GM18873 (cell line): ENCODE results near the gene SCNN1G.
"Not testable (repeated sequence)": the region's sequence is repeated elsewhere in the genome, so short reads cannot be mapped to it uniquely, and the experiment has no call there.

Source experiments
- ATAC-seq: cut with Tn5 transposase; IDR thresholded peaks from one replicate; pipeline ENCODE4 v1.9.1; 2021; ENCODE audit warnings: mild to moderate bottlenecking, moderate library complexity, moderate number of reproducible peaks; ENCODE audit not compliant: unreplicated experiment, low FRiP score

SCNN1G gene

GRCh38 chr16:23182679-23183542 lies at the start of gene SCNN1G:
SCNN1G (plus strand) TSS chr16:23182745; CDS start chr16:23186272, 3,527 bp downstream.
- ATAC-seq = no peak

- ATAC-seq = no peak
Observed at GRCh38 chr16:23132775-23133463, 49.6 kb upstream of the SCNN1G start.

- no peak for ATAC-seq
Observed at GRCh38 chr16:23134274-23134673, 48.3 kb upstream of the SCNN1G start.

- ATAC-seq = no peak
Observed at GRCh38 chr16:23137256-23137655, 45.3 kb upstream of the SCNN1G start.

- ATAC-seq = no peak
Observed at GRCh38 chr16:23137818-23138217, 44.7 kb upstream of the SCNN1G start.

GRCh38 chr16:23140107-23140506 lies 42.4 kb upstream of the SCNN1G start:
- no peak for ATAC-seq

- ATAC-seq = no peak
Observed at GRCh38 chr16:23141033-23141432, 41.5 kb upstream of the SCNN1G start.

GRCh38 chr16:23141500-23141899 lies 41.0 kb upstream of the SCNN1G start:
- no peak for ATAC-seq

GRCh38 chr16:23141959-23142740 lies 40.4 kb upstream of the SCNN1G start:
- no peak for ATAC-seq

- ATAC-seq = no peak
Observed at GRCh38 chr16:23143391-23143790, 39.2 kb upstream of the SCNN1G start.

GRCh38 chr16:23144393-23144792 lies 38.2 kb upstream of the SCNN1G start:
- not testable (repeated sequence) for ATAC-seq

- no peak for ATAC-seq
Observed at GRCh38 chr16:23145186-23145585, 37.4 kb upstream of the SCNN1G start.

- ATAC-seq = no peak
Observed at GRCh38 chr16:23145608-23146007, 36.9 kb upstream of the SCNN1G start.

- ATAC-seq = no peak
Observed at GRCh38 chr16:23146877-23147601, 35.5 kb upstream of the SCNN1G start.

GRCh38 chr16:23147666-23148065 lies 34.9 kb upstream of the SCNN1G start:
- ATAC-seq = no peak

GRCh38 chr16:23148166-23148512 lies 34.4 kb upstream of the SCNN1G start:
- ATAC-seq = no peak

- ATAC-seq = peak; percentile 26
Observed at GRCh38 chr16:23148513-23149266, 33.9 kb upstream of the SCNN1G start.

- ATAC-seq = peak; percentile 88
Observed at GRCh38 chr16:23149267-23149992, 33.1 kb upstream of the SCNN1G start, which contains the start of gene USP31. USP31 (minus strand) TSS chr16:23149452; CDS start chr16:23149270, 182 bp downstream.

GRCh38 chr16:23149993-23150364 lies 32.6 kb upstream of the SCNN1G start:
- no peak for ATAC-seq
